Measurements from ENCODE around the gene PRR15L.

DNA sequence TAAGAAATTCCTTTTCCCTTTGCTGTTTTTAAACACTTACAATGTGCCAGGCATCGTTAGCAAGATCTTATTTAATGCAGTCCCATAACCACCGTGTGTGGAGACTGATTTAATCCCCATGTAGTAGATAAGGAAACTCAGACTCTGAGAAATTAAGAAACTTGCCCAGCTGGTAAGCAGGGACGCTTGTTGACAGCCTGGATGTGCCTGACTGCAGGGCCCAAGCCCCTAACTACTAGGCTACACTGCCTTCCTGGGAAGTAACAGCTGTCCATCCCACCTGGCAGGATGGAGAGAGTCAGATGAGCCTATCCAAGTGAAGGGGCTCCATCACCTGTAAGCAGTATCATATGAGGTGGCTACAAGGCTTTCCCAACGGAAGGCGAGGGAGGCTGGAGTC is 36.3 kb upstream of the PRR15L start:
- TF ChIP-seq EZH2 (IDR thresholded peaks at IDR 0.05; ENCODE audit: insufficient read depth, poor library complexity, severe bottlenecking): no peak
- no peak for TF ChIP-seq EZH2phosphoT487 (IDR thresholded peaks at IDR 0.05; ENCODE audit: insufficient read depth, low read depth)

All from GM23248 (cell line).